Measurements from ENCODE around the gene ASTN2. TPM values are rescaled to one million over a fixed set of nuclear protein-coding genes. Genes with fewer than 3 reads are reported as not detected.
A peak's percentile ranks its signal among the peaks of the same experiment; 100 is the strongest.

Gene ASTN2
- total RNA-seq, 1 donor from 2014 or later = 7.3 TPM

DNA sequence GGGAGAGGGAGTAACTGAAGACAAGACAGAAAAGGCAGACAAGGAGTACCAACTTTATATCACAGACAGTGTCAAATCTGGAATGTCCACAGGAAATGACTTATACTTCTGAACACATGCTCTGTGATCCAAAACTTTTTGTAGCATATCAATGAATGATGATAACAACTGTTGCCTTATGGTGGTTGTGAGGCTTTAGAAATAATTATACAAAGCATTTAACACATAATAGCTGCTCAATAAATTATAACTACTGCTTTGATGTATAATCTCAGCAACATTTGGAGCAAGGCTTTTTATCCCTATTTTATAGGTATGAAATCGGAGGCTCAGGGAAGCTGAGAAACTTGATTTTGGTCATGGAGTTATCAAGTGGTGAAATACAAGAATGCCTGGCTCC is 3.3 kb upstream of the ASTN2 start:
- peaks cover 11 to 19% (median 13%) of the 10 kb centered on the region in 3 donors for H3K4me1 ChIP-seq (ENCODE audit: control insufficient read depth in 3 of 3, insufficient read depth in 3 of 3, low read length in 3 of 3)
- H3K27me3 ChIP-seq (ENCODE audit: control insufficient read depth in 3 of 3, insufficient read depth in 3 of 3, low read length in 3 of 3) = peaks cover 32 to 59% (median 41%) of the 10 kb centered on the region in 3 donors
- no peak overlapping the region for H3K9ac ChIP-seq (ENCODE audit: low read depth in 1 of 3, low read length in 3 of 3)
- no peaks in the 10 kb centered on the region for H3K36me3 ChIP-seq (ENCODE audit: control insufficient read depth in 3 of 3, insufficient read depth in 3 of 3, low read length in 3 of 3)
- no peak overlapping the region for H3K4me3 ChIP-seq (ENCODE audit: low read length in 3 of 3)
- H3K27ac ChIP-seq (ENCODE audit: low read depth, low read length) = no peak overlapping the region
- no peaks in the 10 kb centered on the region for H3K9me3 ChIP-seq (ENCODE audit: control insufficient read depth in 3 of 3, low read length in 3 of 3)

DNA sequence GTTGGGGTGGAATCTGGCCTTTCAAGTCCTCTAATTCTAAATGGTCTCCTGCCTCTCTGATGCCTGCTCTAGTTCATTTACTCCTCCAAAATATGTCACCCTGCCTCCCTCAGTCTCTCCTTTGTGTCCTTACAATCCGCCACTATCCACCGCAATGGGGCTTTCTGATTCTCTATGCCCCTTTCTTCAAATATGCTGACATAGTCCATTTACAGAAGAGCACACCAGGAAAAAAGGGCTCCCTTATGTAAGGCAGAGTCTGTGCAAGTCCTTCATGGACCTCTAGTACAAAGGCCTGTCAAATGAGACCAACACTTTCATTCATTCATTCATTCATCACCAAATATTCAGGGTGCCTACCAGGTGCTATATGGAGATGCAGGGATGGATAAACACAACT is 2.0 kb upstream of the ASTN2 start:
- Histone ChIP-seq H3K9me3 (ENCODE audit: control insufficient read depth in 3 of 3, low read length in 3 of 3) (no peaks in the 10 kb centered on the region), H3K36me3 (ENCODE audit: control insufficient read depth in 3 of 3, insufficient read depth in 3 of 3, low read length in 3 of 3) (no peaks in the 10 kb centered on the region), H3K9ac (ENCODE audit: low read depth in 1 of 3, low read length in 3 of 3) (no peak overlapping the region), H3K4me1 (ENCODE audit: control insufficient read depth in 3 of 3, insufficient read depth in 3 of 3, low read length in 3 of 3) (peaks cover 20 to 22% (median 20%) of the 10 kb centered on the region in 3 donors), H3K27me3 (ENCODE audit: control insufficient read depth in 3 of 3, insufficient read depth in 3 of 3, low read length in 3 of 3) (peaks cover 43 to 64% (median 53%) of the 10 kb centered on the region in 3 donors), H3K27ac (ENCODE audit: low read depth, low read length) (no peak overlapping the region), H3K4me3 (ENCODE audit: low read length in 3 of 3) (no peak overlapping the region)

DNA sequence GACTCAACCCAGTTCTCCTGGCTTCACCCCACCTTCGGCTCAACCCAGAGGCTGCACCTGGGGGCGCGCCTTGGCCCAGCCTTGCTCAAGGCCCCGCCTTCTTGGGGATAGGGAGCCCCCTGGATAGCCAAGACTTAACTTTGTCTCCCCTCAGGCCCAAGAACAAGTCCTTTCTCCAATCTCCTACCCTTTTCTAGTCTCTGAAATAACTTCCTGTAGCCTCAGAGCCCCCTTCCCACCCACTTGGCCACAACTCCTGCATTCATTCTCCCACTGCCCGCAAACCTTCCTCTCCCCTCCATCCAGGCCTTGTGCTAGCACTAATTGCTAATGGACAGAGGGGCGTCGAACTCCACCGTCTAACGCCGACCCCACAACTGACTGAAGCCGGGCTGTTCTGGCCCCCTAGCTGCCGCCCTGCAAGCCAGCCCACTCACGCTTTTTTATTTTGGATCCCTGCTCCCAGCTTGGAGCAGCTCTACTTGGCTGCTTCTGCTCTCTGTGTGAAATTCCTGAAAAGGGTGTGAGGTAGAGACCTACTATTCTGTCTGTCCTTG is 579 bp upstream of the ASTN2 start:
- Histone ChIP-seq H3K27me3 (ENCODE audit: control insufficient read depth in 3 of 3, insufficient read depth in 3 of 3, low read length in 3 of 3) (peaks cover 40 to 63% (median 53%) of the 10 kb centered on the region in 3 donors), H3K9me3 (ENCODE audit: control insufficient read depth in 3 of 3, low read length in 3 of 3) (no peaks in the 10 kb centered on the region), H3K9ac (ENCODE audit: low read depth in 1 of 3, low read length in 3 of 3) (no peak overlapping the region), H3K27ac (ENCODE audit: low read depth, low read length) (no peak overlapping the region), H3K36me3 (ENCODE audit: control insufficient read depth in 3 of 3, insufficient read depth in 3 of 3, low read length in 3 of 3) (no peaks in the 10 kb centered on the region), H3K4me3 (ENCODE audit: low read length in 3 of 3) (peak overlapping the region in 1 of 3 donors; percentile 35), H3K4me1 (ENCODE audit: control insufficient read depth in 3 of 3, insufficient read depth in 3 of 3, low read length in 3 of 3) (peaks cover 20 to 22% (median 20%) of the 10 kb centered on the region in 3 donors)

DNA sequence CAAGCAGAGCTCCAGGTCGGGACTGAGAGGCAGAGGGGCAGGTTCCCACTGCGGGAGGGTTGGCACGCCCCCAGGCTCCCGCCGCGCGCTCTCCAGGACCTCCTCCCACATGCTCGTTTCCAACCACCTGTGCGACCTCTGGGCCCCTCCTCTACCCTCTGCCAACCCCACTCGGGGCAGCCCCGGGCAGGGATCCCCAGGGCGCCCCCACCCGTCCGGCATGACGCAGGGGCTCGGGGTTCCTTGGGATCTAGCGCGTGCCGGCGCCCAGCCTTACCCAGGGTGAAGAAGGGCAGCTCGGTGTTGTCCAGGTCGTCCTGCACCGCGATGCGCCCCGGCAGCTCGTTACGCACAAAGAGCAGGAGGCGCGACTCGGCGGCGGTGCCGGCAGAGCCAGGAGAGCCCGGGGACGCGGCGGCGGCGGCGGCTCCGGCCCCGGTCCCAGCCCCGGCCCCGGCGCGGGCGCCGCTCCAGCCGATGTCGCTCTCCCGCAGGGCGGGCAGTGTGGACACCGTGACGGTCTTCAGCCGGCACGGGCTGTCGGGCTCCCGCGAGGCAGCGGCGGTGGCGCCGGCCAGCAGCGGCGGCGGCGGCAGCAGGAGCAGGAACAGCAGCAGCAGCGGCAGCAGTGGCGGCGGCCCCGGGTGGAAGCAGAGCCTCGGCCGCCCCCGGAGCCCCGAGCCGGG is 494 bp downstream of the ASTN2 start:
- Histone ChIP-seq H3K27ac (ENCODE audit: low read depth, low read length) (no peak overlapping the region), H3K4me3 (ENCODE audit: low read length in 3 of 3) (peak overlapping the region in 2 of 3 donors; percentile 56 to 57), H3K9ac (ENCODE audit: low read depth in 1 of 3, low read length in 3 of 3) (peak overlapping the region in 1 of 3 donors; percentile 33), H3K27me3 (ENCODE audit: control insufficient read depth in 3 of 3, insufficient read depth in 3 of 3, low read length in 3 of 3) (peaks cover 40 to 59% (median 52%) of the 10 kb centered on the region in 3 donors), H3K4me1 (ENCODE audit: control insufficient read depth in 3 of 3, insufficient read depth in 3 of 3, low read length in 3 of 3) (peaks cover 20 to 22% (median 20%) of the 10 kb centered on the region in 3 donors), H3K9me3 (ENCODE audit: control insufficient read depth in 3 of 3, low read length in 3 of 3) (no peaks in the 10 kb centered on the region), H3K36me3 (ENCODE audit: control insufficient read depth in 3 of 3, insufficient read depth in 3 of 3, low read length in 3 of 3) (no peaks in the 10 kb centered on the region)

DNA sequence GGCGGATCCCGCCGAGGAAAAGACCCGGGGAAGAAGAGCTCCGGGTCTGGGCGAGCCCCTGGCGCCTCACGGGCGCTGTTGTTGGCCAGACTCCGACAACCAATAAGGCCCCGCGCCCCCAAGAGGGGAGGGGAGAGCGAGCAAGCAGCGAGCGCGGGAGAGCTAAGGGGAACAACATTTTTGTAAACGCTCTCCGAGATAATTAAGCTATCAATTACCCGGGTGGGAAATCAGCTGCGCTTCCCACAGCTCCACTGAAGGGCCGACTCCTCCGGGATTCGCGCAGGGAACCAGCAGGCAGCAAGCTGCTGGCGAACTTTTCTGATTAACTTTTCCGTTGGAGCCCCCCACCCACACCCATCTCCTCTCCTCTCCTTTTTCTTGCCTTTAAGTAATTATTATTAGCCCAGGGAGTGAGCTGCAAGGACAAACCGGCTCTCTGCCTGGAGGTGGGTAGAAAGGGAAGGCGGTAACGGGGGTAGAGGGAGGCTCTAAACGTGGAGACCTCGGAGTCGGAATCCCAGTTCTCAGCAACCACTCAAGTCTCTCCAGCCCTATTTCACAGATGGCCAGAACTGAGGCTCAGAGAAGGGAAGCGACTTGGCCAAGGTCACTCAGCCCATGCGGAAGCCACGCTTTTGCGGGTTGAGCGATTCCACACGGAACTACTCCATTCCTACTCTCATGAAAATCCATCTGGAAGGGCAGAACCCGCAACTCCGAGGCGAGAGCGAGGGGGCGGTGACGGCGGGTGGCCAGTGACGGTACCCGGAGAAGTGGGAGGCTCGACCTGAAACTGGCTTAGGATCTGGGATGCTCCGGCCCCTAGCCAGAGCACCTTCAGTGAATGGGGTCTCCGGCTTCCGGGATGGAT is 1.3 kb downstream of the ASTN2 start:
- peak overlapping the region; percentile 52 to 57 (median 56) for H3K4me3 ChIP-seq (ENCODE audit: low read length in 3 of 3)
- H3K27ac ChIP-seq (ENCODE audit: low read depth, low read length) = no peak overlapping the region
- peak overlapping the region in 1 of 3 donors; percentile 38 for H3K9ac ChIP-seq (ENCODE audit: low read depth in 1 of 3, low read length in 3 of 3)
- H3K27me3 ChIP-seq (ENCODE audit: control insufficient read depth in 3 of 3, insufficient read depth in 3 of 3, low read length in 3 of 3) = peaks cover 38 to 58% (median 50%) of the 10 kb centered on the region in 3 donors
- no peaks in the 10 kb centered on the region for H3K36me3 ChIP-seq (ENCODE audit: control insufficient read depth in 3 of 3, insufficient read depth in 3 of 3, low read length in 3 of 3)
- no peaks in the 10 kb centered on the region for H3K9me3 ChIP-seq (ENCODE audit: control insufficient read depth in 3 of 3, low read length in 3 of 3)
- H3K4me1 ChIP-seq (ENCODE audit: control insufficient read depth in 3 of 3, insufficient read depth in 3 of 3, low read length in 3 of 3) = peaks cover 20 to 22% (median 20%) of the 10 kb centered on the region in 3 donors

DNA sequence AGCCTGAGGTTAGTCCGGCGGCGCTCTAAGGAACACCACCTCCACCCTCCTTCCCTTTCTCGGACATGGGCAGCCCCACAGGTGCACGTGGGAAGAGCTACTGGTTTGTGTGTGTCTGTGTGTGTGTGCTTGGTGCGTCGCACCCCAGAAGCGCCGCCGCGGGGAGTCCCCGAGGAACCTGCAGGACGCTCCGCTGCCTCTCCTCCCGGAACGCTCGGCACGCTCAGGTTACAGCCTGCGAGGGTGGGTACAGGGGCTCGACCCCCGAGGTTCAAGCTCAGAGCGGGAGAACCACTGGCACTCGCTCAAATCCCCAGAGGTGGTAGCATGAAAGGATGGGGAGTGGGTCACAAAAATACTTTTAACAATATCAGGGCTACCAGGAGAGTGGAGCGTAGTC is 2.0 kb downstream of the ASTN2 start:
- peaks cover 35 to 50% (median 50%) of the 10 kb centered on the region in 3 donors for H3K27me3 ChIP-seq (ENCODE audit: control insufficient read depth in 3 of 3, insufficient read depth in 3 of 3, low read length in 3 of 3)
- no peak overlapping the region for H3K27ac ChIP-seq (ENCODE audit: low read depth, low read length)
- H3K4me1 ChIP-seq (ENCODE audit: control insufficient read depth in 3 of 3, insufficient read depth in 3 of 3, low read length in 3 of 3) = peaks cover 20 to 22% (median 20%) of the 10 kb centered on the region in 3 donors
- H3K9ac ChIP-seq (ENCODE audit: low read depth in 1 of 3, low read length in 3 of 3) = no peak overlapping the region
- no peaks in the 10 kb centered on the region for H3K36me3 ChIP-seq (ENCODE audit: control insufficient read depth in 3 of 3, insufficient read depth in 3 of 3, low read length in 3 of 3)
- no peaks in the 10 kb centered on the region for H3K9me3 ChIP-seq (ENCODE audit: control insufficient read depth in 3 of 3, low read length in 3 of 3)
- peak overlapping the region in 1 of 3 donors; percentile 40 for H3K4me3 ChIP-seq (ENCODE audit: low read length in 3 of 3)

DNA sequence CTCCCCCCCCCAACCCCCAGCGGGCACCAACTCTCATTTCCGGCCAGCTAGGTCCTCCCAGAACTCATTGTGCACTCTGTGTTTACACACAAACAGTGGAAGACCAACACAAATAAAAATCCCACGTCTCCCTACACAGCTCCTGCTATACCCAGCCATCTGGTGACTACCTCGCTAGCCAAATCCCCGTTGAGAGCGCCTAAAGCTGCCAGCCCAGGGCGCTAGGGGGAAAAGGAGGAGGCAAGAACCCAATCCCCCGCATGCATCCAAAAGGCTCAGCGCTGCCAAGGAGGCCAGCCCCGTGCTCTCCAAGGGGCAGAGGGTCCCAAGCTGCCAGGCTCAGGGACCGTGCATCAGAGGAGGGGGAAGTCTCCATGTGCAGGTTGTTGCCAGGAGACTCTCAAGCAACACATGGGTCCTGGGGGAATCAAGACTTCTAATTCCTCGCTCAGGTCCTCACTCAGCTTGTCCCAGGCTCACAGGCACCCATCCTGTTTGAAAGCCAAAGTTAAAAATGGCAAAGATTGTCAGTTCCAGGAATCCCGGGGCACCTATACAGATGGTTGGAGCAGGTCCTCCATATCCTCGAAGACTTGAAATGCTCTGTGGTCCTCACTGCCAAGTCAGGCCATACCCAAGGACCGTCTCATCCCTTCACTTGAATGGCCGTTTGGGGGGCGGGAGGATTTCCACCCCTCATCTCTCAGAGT is 2.7 kb downstream of the ASTN2 start:
- Histone ChIP-seq H3K27me3 (ENCODE audit: control insufficient read depth in 3 of 3, insufficient read depth in 3 of 3, low read length in 3 of 3) (peaks cover 30 to 44% (median 44%) of the 10 kb centered on the region in 3 donors), H3K9me3 (ENCODE audit: control insufficient read depth in 3 of 3, low read length in 3 of 3) (no peaks in the 10 kb centered on the region)

DNA sequence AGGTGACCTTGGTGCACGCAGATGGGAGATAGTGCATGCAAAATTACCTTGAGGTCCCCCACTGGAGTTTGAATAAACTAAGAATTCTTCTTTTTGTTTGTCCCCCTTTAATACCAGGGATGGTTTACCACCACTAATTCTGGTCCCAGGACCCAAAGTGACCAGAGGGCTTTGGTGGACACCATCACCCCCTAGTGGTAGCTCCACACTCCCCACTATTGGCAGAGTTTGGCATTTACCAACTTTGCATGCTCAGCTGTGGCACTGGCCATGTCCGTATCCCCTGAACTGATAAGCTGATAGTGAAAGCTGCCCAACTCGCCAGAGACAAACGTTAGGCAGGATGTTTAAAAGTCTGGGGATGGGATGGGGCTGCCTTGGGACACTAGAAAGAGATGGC is 3.3 kb downstream of the ASTN2 start:
- no peak overlapping the region for H3K4me3 ChIP-seq (ENCODE audit: low read length in 3 of 3)
- H3K9ac ChIP-seq (ENCODE audit: low read depth in 1 of 3, low read length in 3 of 3) = no peak overlapping the region
- H3K9me3 ChIP-seq (ENCODE audit: control insufficient read depth in 3 of 3, low read length in 3 of 3) = no peaks in the 10 kb centered on the region
- no peak overlapping the region for H3K27ac ChIP-seq (ENCODE audit: low read depth, low read length)
- peaks cover 20 to 22% (median 20%) of the 10 kb centered on the region in 3 donors for H3K4me1 ChIP-seq (ENCODE audit: control insufficient read depth in 3 of 3, insufficient read depth in 3 of 3, low read length in 3 of 3)
- no peaks in the 10 kb centered on the region for H3K36me3 ChIP-seq (ENCODE audit: control insufficient read depth in 3 of 3, insufficient read depth in 3 of 3, low read length in 3 of 3)
- peaks cover 25 to 38% (median 38%) of the 10 kb centered on the region in 3 donors for H3K27me3 ChIP-seq (ENCODE audit: control insufficient read depth in 3 of 3, insufficient read depth in 3 of 3, low read length in 3 of 3)

More for the DNA sequence above, 2.7 kb downstream of the ASTN2 start:
- Histone ChIP-seq H3K4me1 (ENCODE audit: control insufficient read depth in 3 of 3, insufficient read depth in 3 of 3, low read length in 3 of 3) (peaks cover 20 to 22% (median 20%) of the 10 kb centered on the region in 3 donors), H3K27ac (ENCODE audit: low read depth, low read length) (no peak overlapping the region), H3K4me3 (ENCODE audit: low read length in 3 of 3) (no peak overlapping the region), H3K9ac (ENCODE audit: low read depth in 1 of 3, low read length in 3 of 3) (no peak overlapping the region), H3K36me3 (ENCODE audit: control insufficient read depth in 3 of 3, insufficient read depth in 3 of 3, low read length in 3 of 3) (no peaks in the 10 kb centered on the region)

DNA sequence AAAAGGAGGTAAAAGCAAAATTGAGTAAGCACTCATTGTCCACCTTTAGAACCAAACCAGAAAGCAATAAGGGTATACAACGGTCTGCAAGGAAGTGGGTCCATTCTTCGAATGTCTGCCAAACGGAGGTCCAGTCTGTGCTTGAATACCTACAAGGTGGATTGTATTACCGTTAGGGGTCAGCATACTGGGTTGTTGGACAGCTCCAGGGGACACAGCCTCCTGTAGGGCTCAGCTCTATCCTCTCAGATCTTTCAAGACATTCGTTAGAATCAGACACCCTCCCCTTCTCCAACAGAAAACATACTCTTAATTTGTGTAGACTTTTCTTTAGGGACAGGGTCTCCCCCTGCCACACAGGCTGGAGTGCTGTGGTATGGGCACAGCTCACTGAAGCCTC is 5.5 kb downstream of the ASTN2 start:
- H3K4me1 ChIP-seq (ENCODE audit: control insufficient read depth in 3 of 3, insufficient read depth in 3 of 3, low read length in 3 of 3) = peaks cover 15 to 19% (median 15%) of the 10 kb centered on the region in 3 donors
- no peak overlapping the region for H3K4me3 ChIP-seq (ENCODE audit: low read length in 3 of 3)
- H3K9me3 ChIP-seq (ENCODE audit: control insufficient read depth in 3 of 3, low read length in 3 of 3) = no peaks in the 10 kb centered on the region
- no peaks in the 10 kb centered on the region for H3K36me3 ChIP-seq (ENCODE audit: control insufficient read depth in 3 of 3, insufficient read depth in 3 of 3, low read length in 3 of 3)
- no peak overlapping the region for H3K9ac ChIP-seq (ENCODE audit: low read depth in 1 of 3, low read length in 3 of 3)
- peaks cover 24 to 25% (median 24%) of the 10 kb centered on the region in 3 donors for H3K27me3 ChIP-seq (ENCODE audit: control insufficient read depth in 3 of 3, insufficient read depth in 3 of 3, low read length in 3 of 3)
- H3K27ac ChIP-seq (ENCODE audit: low read depth, low read length) = no peak overlapping the region

All from skeletal muscle tissue (tissue), 4 donors.